A673 (cell line): ENCODE measurements around the gene RAP1B.

Experiments
- EZH2 ChIP-seq: fragments of 200-600 bp; sonication (generic); IDR thresholded peaks from 2 replicates; pipeline ENCODE4 v1.6.1; 2017; ENCODE audit warnings: borderline replicate concordance, low read depth, mild to moderate bottlenecking, mixed read lengths, antibody characterized with exemption, low read length; ENCODE audit not compliant: poor library complexity, severe bottlenecking
- TF ChIP-seq, protein P1 (sequence below): fragments of 300-800, 200-600 bp; sonication (generic); conservative IDR thresholded peaks from 2 replicates; pipeline ENCODE4 v1.5.1; 2017; ENCODE audit warnings: low read depth, mild to moderate bottlenecking, antibody characterized with exemption, low read length, moderate library complexity, mixed read lengths

- TF ChIP-seq, protein P1, sequence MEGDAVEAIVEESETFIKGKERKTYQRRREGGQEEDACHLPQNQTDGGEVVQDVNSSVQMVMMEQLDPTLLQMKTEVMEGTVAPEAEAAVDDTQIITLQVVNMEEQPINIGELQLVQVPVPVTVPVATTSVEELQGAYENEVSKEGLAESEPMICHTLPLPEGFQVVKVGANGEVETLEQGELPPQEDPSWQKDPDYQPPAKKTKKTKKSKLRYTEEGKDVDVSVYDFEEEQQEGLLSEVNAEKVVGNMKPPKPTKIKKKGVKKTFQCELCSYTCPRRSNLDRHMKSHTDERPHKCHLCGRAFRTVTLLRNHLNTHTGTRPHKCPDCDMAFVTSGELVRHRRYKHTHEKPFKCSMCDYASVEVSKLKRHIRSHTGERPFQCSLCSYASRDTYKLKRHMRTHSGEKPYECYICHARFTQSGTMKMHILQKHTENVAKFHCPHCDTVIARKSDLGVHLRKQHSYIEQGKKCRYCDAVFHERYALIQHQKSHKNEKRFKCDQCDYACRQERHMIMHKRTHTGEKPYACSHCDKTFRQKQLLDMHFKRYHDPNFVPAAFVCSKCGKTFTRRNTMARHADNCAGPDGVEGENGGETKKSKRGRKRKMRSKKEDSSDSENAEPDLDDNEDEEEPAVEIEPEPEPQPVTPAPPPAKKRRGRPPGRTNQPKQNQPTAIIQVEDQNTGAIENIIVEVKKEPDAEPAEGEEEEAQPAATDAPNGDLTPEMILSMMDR = no peak
- no peak for TF ChIP-seq EZH2
Observed at GRCh38 chr12:68585966-68586365, 24.7 kb upstream of the RAP1B start.
